Measurements from ENCODE around the gene ZMYM2.

GRCh38 chr13:20125783-20126165, 167.2 kb downstream of the ZMYM2 start:
- TF ChIP-seq CTCF (IDR thresholded peaks at IDR 0.05) (no peak), POLR2A (IDR thresholded peaks at IDR 0.05) (no peak), POLR2AphosphoS5 (IDR thresholded peaks at IDR 0.05) (no peak)

Measured in gastroesophageal sphincter (tissue), 3 donors.